ENCODE data around the gene OMD.

DNA sequence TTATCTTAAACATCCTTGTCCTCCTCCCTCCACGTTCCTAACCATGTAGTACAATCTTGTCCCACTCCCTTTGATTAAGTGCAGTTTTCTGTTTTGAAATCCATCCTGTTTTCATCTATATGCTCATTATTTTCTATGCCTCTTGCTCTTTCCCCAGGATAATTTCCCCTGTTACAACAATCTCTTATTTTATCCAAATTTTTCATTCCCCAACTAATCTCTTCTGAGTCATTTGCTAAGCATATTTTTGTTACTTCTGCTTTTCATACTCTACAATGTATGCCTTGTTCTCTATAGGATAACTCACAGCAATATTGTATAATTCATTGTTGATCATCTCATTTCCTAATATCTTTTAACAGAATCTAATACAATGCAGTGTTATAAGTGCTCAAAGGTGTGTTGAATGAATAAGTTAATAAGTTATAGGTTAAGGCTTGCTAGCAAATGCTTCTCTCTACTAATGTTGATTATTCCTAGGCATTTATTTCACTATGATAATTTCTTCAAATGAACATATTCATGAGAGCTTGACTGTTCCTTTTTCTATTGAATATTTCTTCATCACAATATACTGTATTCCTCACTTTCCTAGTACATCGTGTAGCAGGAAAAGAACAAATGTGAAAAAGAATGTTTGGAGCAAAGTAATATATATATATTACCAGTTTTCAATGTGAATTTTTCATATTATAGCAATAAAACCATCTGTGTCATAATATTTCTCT is 1.5 kb downstream of the OMD start:
- TF ChIP-seq TAF1 (IDR thresholded peaks at IDR 0.05; ENCODE audit: control insufficient read depth, extremely low read depth, insufficient read depth, low read length, severe bottlenecking) (no peak), ZBED1 (IDR thresholded peaks at IDR 0.05) (no peak), SIX5 (IDR thresholded peaks at IDR 0.05; ENCODE audit: borderline replicate concordance in 1 of 2, insufficient read depth in 1 of 2, low read depth in 1 of 2, low read length in 2 of 2) (no peak), IRF2 (CRISPR knock-in tag; IDR thresholded peaks at IDR 0.05) (no peak), TRIM24 (IDR thresholded peaks at IDR 0.05) (no peak), RAD51 (IDR thresholded peaks at IDR 0.05; ENCODE audit: borderline replicate concordance, low read depth) (no peak)
- TF ChIP-seq, protein P1, sequence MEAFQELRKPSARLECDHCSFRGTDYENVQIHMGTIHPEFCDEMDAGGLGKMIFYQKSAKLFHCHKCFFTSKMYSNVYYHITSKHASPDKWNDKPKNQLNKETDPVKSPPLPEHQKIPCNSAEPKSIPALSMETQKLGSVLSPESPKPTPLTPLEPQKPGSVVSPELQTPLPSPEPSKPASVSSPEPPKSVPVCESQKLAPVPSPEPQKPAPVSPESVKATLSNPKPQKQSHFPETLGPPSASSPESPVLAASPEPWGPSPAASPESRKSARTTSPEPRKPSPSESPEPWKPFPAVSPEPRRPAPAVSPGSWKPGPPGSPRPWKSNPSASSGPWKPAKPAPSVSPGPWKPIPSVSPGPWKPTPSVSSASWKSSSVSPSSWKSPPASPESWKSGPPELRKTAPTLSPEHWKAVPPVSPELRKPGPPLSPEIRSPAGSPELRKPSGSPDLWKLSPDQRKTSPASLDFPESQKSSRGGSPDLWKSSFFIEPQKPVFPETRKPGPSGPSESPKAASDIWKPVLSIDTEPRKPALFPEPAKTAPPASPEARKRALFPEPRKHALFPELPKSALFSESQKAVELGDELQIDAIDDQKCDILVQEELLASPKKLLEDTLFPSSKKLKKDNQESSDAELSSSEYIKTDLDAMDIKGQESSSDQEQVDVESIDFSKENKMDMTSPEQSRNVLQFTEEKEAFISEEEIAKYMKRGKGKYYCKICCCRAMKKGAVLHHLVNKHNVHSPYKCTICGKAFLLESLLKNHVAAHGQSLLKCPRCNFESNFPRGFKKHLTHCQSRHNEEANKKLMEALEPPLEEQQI (IDR thresholded peaks at IDR 0.05): no peak
